ENCODE measurements around the gene PTPRN2. TPM values are rescaled to one million over a fixed set of nuclear protein-coding genes. Genes with fewer than 3 reads are reported as not detected.

PTPRN2 gene
- polyA plus RNA-seq, 3 donors from 2014 or later = 1.9 to 3.7 (median 2.2) TPM

- Mint-ChIP-seq H3K9me3 (peaks cover 5 to 34% (median 22%) of the 10 kb centered on the region in 6 donors), H3K4me1 (no peaks in the 10 kb centered on the region), H3K4me3 (no peak overlapping the region), H3K27me3 (ENCODE audit: low read depth in 3 of 3) (peaks cover 0 to 4% (median 3%) of the 10 kb centered on the region in 3 donors), H3K27ac (no peak overlapping the region), H3K36me3 (no peaks in the 10 kb centered on the region)
- DNase-seq = no peak
Measured at GRCh38 chr7:158285383-158285770, 302.2 kb downstream of the PTPRN2 start.

- Mint-ChIP-seq H3K4me3 (no peak overlapping the region), H3K4me1 (no peaks in the 10 kb centered on the region), H3K27ac (no peak overlapping the region), H3K36me3 (no peaks in the 10 kb centered on the region), H3K9me3 (peaks cover 5 to 34% (median 22%) of the 10 kb centered on the region in 6 donors), H3K27me3 (ENCODE audit: low read depth in 3 of 3) (peaks cover 0 to 4% (median 3%) of the 10 kb centered on the region in 3 donors)
- DNase-seq = no peak
Measured at GRCh38 chr7:158284617-158285382, 302.8 kb downstream of the PTPRN2 start.

GRCh38 chr7:158284121-158284520 is 303.5 kb downstream of the PTPRN2 start:
- H3K4me1 Mint-ChIP-seq = no peaks in the 10 kb centered on the region

GRCh38 chr7:158283016-158283974 is 304.3 kb downstream of the PTPRN2 start:
- Mint-ChIP-seq H3K4me3 (no peak overlapping the region), H3K9me3 (peaks cover 0 to 19% (median 11%) of the 10 kb centered on the region in 6 donors), H3K27me3 (ENCODE audit: low read depth in 3 of 3) (peaks cover 0 to 3% (median 2%) of the 10 kb centered on the region in 3 donors), H3K27ac (no peak overlapping the region), H3K4me1 (no peaks in the 10 kb centered on the region), H3K36me3 (no peaks in the 10 kb centered on the region)
- no peak for DNase-seq

More at GRCh38 chr7:158284121-158284520, 303.5 kb downstream of the PTPRN2 start:
- Mint-ChIP-seq H3K27ac (no peak overlapping the region), H3K4me3 (no peak overlapping the region), H3K9me3 (peaks cover 3 to 27% (median 17%) of the 10 kb centered on the region in 6 donors), H3K36me3 (no peaks in the 10 kb centered on the region), H3K27me3 (ENCODE audit: low read depth in 3 of 3) (peaks cover 0 to 3% (median 2%) of the 10 kb centered on the region in 3 donors)
- DNase-seq = no peak

GRCh38 chr7:158282461-158283001 is 305.1 kb downstream of the PTPRN2 start:
- Mint-ChIP-seq H3K27ac (no peak overlapping the region), H3K4me1 (no peaks in the 10 kb centered on the region), H3K27me3 (ENCODE audit: low read depth in 3 of 3) (peaks cover 0 to 3% (median 2%) of the 10 kb centered on the region in 3 donors), H3K4me3 (no peak overlapping the region), H3K36me3 (no peaks in the 10 kb centered on the region), H3K9me3 (peaks cover 0 to 15% (median 9%) of the 10 kb centered on the region in 6 donors)
- no peak for DNase-seq

- Mint-ChIP-seq H3K9me3 (peaks cover 0 to 5% (median 2%) of the 10 kb centered on the region in 6 donors), H3K36me3 (no peaks in the 10 kb centered on the region), H3K27ac (no peak overlapping the region), H3K4me1 (no peaks in the 10 kb centered on the region), H3K27me3 (ENCODE audit: low read depth in 3 of 3) (peaks cover 0 to 3% (median 2%) of the 10 kb centered on the region in 3 donors), H3K4me3 (no peak overlapping the region)
- no peak for DNase-seq
Measured at GRCh38 chr7:158281441-158281840, 306.2 kb downstream of the PTPRN2 start.

DNA sequence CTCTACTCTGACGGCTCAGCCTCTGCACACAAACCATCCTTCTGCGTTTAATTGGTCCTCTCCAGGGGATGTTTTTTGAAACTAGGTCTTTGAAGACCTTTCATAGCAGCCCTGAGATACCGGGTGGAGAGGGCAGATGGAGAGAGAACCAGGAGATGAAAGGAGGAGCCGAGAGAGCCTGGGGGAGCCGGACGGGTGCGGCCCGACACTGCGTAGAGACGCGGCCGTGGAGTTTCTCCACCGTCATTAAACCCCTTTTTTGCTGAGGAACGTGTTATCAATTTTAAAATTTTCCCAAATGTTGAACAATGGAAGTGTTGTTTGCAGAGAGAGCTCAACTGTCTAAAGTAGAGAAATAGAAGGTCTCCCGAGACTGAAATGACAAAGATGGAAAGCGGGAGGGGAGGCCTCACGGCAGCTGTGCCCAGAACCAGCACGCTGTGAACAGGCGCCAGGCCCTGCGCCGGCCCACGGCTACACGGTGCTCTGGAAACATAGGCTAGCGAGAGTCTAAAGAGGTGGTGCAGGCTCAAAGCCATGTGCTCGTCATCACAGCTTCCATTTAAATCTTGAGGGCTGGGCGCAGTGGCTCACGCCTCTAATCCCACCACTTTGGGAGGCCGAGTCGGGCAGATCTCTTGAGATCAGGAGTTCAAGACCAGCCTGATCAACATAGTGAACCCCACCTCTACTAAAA is 307.0 kb downstream of the PTPRN2 start:
- Mint-ChIP-seq H3K27ac (no peak overlapping the region), H3K4me1 (no peaks in the 10 kb centered on the region), H3K27me3 (ENCODE audit: low read depth in 3 of 3) (peaks cover 0 to 3% (median 2%) of the 10 kb centered on the region in 3 donors), H3K36me3 (no peaks in the 10 kb centered on the region), H3K4me3 (no peak overlapping the region), H3K9me3 (peaks cover 0 to 2% (median 0%) of the 10 kb centered on the region in 6 donors)
- no peak for DNase-seq

DNA sequence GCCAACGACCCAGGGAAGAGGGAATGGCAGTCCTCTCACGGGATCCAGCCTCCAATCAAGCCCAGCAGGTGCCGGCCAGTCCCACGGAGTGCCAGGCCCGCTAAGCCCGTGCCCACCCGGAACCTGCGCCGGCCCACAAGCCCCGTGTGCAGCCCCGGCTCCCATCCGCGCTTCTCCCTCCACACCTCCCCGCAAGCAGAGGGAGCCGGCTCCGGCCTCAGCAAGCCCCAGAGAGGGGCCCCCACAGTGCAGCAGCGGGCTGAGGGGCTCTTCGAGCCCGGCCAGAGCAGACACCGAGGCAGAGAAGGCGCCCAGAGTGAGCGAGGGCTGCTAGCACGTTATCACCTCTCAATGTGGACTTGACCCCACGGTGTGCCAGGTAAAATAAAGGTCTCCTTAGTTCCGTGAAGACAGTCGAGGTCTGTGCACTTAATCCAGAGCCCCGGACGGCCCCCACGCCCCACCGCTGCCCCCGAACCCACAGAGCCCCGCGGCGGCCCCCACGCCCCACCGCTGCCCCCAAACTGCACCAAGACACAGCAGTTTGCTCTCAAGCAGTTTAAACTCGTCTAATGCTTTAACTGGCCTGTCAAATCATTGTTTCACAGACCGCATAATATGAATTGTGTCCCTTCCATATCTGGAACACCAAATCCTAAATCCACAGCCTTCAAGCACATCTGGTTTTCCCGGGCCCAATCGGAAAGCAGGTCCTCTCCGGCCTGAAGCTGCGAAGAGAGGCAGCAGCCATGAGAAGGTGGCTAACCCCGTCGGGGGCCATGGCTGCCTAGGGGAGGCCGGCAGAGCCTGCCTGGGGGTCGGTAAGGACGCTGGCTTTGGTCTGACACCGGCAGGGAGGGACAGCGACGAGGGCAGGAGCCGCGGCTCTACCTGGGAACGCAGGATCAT is 307.8 kb downstream of the PTPRN2 start:
- no peaks in the 10 kb centered on the region for H3K36me3 Mint-ChIP-seq
- H3K27me3 Mint-ChIP-seq (ENCODE audit: low read depth in 3 of 3) = peaks cover 0 to 3% (median 2%) of the 10 kb centered on the region in 3 donors
- DNase-seq = no peak
- no peak overlapping the region for H3K27ac Mint-ChIP-seq
- no peaks in the 10 kb centered on the region for H3K4me1 Mint-ChIP-seq
- H3K4me3 Mint-ChIP-seq = no peak overlapping the region
- H3K9me3 Mint-ChIP-seq = no peaks in the 10 kb centered on the region

DNA sequence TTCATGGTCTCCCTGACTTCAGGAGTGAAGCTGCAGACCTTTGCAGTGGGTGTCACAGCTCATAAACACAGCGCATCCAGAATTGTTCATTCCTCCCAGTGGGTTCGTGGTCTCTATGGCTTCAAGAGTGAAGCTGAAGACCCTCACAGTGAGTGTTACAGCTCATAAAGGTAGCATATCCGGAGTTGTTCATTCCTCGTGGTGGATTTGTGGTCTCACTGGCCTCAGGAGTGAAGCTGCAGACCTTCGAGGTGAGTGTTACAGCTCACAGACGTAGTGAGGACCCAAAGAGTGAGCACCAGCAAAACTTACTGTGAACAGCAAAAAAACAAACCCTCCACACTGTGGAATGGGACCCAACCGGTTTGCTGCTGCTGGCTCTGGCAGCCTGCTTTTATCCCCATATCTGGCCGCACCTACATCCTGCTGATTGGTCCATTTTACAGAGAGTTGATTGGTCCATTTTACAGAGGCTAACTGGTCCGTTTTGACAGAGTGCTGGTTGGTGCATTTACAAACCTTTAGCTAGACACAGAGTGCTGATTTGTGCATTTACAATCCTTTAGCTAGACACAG is 308.8 kb downstream of the PTPRN2 start:
- H3K36me3 Mint-ChIP-seq = no peaks in the 10 kb centered on the region
- no peak overlapping the region for H3K27ac Mint-ChIP-seq
- no peak for DNase-seq
- no peaks in the 10 kb centered on the region for H3K4me1 Mint-ChIP-seq
- peaks cover 0 to 2% (median 2%) of the 10 kb centered on the region in 3 donors for H3K27me3 Mint-ChIP-seq (ENCODE audit: low read depth in 3 of 3)
- H3K4me3 Mint-ChIP-seq = no peak overlapping the region
- H3K9me3 Mint-ChIP-seq = no peaks in the 10 kb centered on the region

DNA sequence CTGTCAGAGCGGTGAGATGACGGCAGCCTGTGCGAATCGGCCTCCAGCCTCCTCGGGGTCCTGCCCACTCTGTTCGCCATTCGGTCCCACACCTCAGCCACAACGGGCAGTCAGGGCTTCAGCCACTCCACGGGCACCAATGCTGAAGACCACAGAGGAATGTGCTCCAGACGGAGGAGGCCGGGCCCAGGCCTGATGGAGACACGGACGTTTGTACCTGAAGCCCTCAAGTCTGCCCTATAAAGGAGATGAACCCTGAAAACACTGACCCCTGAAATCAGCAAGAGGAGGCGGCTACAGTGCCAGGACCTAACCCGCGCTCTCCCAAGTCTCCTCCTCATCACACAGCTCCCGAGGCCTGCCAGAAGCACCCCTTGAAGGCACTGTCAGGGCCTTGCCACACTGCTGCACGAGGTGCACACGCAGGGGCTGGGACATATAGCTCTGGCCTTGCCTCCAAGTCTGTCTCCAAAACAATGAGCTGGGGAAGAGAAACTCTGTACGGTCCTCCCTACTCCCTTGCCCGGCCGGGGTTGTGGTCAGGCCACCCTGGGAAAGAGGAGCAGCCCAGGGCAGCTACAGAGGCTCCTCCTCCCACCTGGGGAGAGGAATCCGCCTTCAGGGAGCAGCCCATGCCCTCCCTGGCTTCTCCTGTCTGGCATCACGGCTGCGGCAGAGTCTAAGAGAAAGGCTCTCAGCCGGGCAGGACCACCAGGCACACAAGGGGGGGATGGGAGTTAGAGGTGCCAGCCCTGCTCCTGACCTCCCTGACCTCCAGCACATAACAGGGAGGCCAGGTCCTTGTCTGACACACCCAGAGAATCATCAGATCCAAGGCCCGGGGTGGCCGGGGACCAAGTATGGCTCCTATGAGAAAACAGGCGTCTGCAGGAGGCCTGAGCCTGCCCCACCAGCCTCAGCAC is 310.1 kb downstream of the PTPRN2 start:
- Mint-ChIP-seq H3K9me3 (no peaks in the 10 kb centered on the region), H3K4me1 (no peaks in the 10 kb centered on the region), H3K4me3 (no peak overlapping the region), H3K27ac (no peak overlapping the region), H3K27me3 (ENCODE audit: low read depth in 3 of 3) (peaks cover 0 to 2% (median 0%) of the 10 kb centered on the region in 3 donors), H3K36me3 (no peaks in the 10 kb centered on the region)
- DNase-seq = no peak

DNA sequence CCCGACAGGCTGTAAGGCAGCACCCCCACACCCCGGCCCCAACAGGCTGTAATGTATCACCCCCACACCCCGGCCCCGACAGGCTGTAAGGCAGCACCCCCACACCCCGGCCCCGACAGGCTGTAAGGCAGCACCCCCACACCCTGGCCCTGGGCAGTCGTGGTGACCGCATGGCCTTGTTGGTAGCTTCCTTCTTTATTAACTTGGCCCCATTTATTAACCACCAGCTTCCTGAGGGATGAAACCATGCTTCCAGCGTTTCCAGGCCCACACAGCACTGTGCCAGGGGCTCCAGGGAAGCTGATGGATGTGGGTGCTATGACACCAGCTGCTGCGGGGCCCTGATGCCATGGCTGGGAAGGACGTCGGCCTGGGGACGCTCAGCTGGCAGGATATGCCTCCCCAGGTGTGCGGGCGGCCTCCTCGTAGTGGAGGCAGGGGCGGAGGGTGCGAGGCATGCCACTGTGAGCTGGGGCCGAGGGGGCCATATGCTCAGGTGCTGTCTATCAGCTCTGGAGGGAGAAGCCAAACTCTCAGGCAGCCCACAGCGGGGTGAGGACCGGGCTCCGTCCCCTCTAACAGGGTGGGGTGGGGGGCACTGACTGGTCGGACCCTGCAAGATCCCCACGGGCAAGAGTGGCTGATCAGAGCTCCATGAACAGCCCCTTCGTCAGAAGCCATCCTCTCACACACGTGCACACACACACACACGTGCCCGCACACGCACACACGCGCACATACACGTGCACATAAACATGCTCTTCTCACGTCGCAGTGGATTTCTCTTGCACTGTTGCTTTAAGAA is 311.0 kb downstream of the PTPRN2 start:
- H3K4me3 Mint-ChIP-seq = no peak overlapping the region
- no peaks in the 10 kb centered on the region for H3K27me3 Mint-ChIP-seq (ENCODE audit: low read depth in 3 of 3)
- no peaks in the 10 kb centered on the region for H3K36me3 Mint-ChIP-seq
- no peak for DNase-seq
- no peak overlapping the region for H3K27ac Mint-ChIP-seq
- H3K9me3 Mint-ChIP-seq = no peaks in the 10 kb centered on the region
- no peaks in the 10 kb centered on the region for H3K4me1 Mint-ChIP-seq
